Ovary (tissue), 9 donors: ENCODE data around the gene STAG3. TPM values are rescaled to one million over a fixed set of nuclear protein-coding genes. Genes with fewer than 3 reads are reported as not detected.
"Not testable (repeated sequence)": the region's sequence is repeated elsewhere in the genome, so short reads cannot be mapped to it uniquely, and the experiment has no call there.

Source experiments
- DNase-seq, 5 donors: peaks; one replicate each; pipeline ENCODE4 v3.0.0-alpha.2; 2019 to 2020
- H3K27ac ChIP-seq, 2 donors: fragments of 200-600 bp; one replicate each; pipeline versions ENCODE4 v1.5.1 to v1.8.0; 2019 to 2022
- H3K27me3 ChIP-seq: fragments of 200-600 bp; one replicate; pipeline ENCODE4 v1.8.0; 2022
- H3K36me3 ChIP-seq: fragments of 200-600 bp; sonication (generic); one replicate; pipeline ENCODE4 v1.5.1; 2019
- H3K4me1 ChIP-seq: one replicate; pipeline ENCODE4 v1.8.1; 2013; ENCODE audit warnings: mild to moderate bottlenecking, moderate library complexity; ENCODE audit not compliant: insufficient read depth
- H3K4me3 ChIP-seq: fragments of 200-600 bp; sonication (generic); one replicate; pipeline ENCODE4 v1.5.1; 2017
- H3K9me3 ChIP-seq, 2 donors: fragments of 200-600 bp in 1 of 2; sonication (generic) in 1 of 2; one replicate each; pipeline versions ENCODE4 v1.5.1 to v1.8.1; 2013 to 2019; ENCODE audit warnings: mild to moderate bottlenecking in 1 of 2, moderate library complexity in 1 of 2
- CTCF ChIP-seq, 3 donors: fragments of 450-650 bp in 2 of 3; fragments of 200-600 bp in 1 of 3; IDR thresholded peaks; one replicate each; pipeline versions ENCODE4 v1.5.1 to v1.8.0; 2016 to 2022; ENCODE audit warnings: antibody characterized with exemption in 3 of 3, mild to moderate bottlenecking in 1 of 3
- EP300 ChIP-seq: sonication (generic); formaldehyde crosslinking; IDR thresholded peaks from one replicate; pipeline ENCODE4 v1.6.1; 2017; ENCODE audit warnings: antibody characterized with exemption
- POLR2A ChIP-seq: fragments of 450-650 bp; IDR thresholded peaks from one replicate; pipeline ENCODE4 v1.6.1; 2017; ENCODE audit warnings: antibody characterized with exemption, mild to moderate bottlenecking, moderate library complexity
- WGBS, 3 donors: extraction: QIAGEN DNeasy Blood & Tissue Kit in 1 of 3; methylation state at CpG; one replicate each; pipeline versions ENCODE4 v1.1.5 to v1.1.7; 2013 to 2017; 5-methylcytosine and 5-hydroxymethylcytosine counted together
- intact Hi-C, 4 donors: fragments of 100-400 bp; cut with DNase I; formaldehyde crosslinking; loops; one replicate each; pipeline versions ENCODE4 v1.11.0 to v1.15.1; 2022 to 2023
- polyA plus RNA-seq, 2 donors: library from polyadenylated mRNA; stranded (reverse); fragments of 200-250 nt in 1 of 2; fragments of 350-450 nt in 1 of 2; fragmentation: Illumina TruSeq in 1 of 2; extraction: RNeasy Lipid Tissue Mini Kit (QIAGEN cat#74804) in 1 of 2; gene quantifications; one replicate each; pipeline ENCODE4 v1.2.3, GENCODE V29; 2013 to 2014
- total RNA-seq, 7 donors: library from RNA; depleted of rRNA in 2 of 7; stranded (reverse); fragments of >200 nt in 2 of 7; fragmentation: NEBNext Ultra II Directional in 3 of 7; extraction: Animal tissue kit (Norgen Biotek cat#: 25700) in 3 of 7; gene quantifications; one replicate each; pipeline versions ENCODE4 v1.1.0 to v1.2.4, GENCODE V29; 2016 to 2023
- donor health status: DM: no; HTN: no; CAD: no; lungs with moderate emphysema.
- donor health status: DM: no; HTN: no; CAD: no.
- donor health status: Bipolar disorder and iron deficiency.
- donor health status: DM: yes; HTN: yes; CAD: no.
- donor health status: DM: no; HTN: no; CAD: no.
- donor health status: DM: yes; HTN: yes; CAD: no.

The STAG3 gene
- total and polyA plus RNA-seq, 9 donors = 0.66 to 3.2 (median 1.9) TPM

GRCh38 chr7:100176096-100177044 lies 1.3 kb upstream of the STAG3 start:
- no peak for DNase-seq
- intact Hi-C loops = no loop called here
- peak overlapping the region; percentile 43 for H3K4me3 ChIP-seq
- no peaks in the 10 kb centered on the region for H3K27me3 ChIP-seq
- no peaks in the 10 kb centered on the region for H3K36me3 ChIP-seq
- no peaks in the 10 kb centered on the region for H3K9me3 ChIP-seq
- H3K4me1 ChIP-seq = no peaks in the 10 kb centered on the region
- H3K27ac ChIP-seq = no peak overlapping the region
- no peak for TF ChIP-seq EP300
- TF ChIP-seq POLR2A = no peak
- TF ChIP-seq CTCF (IDR thresholded peaks at IDR 0.05) = no peak
- WGBS, 3 donors = 45 to 51% (median 48%) methylated on average over 14 of the region's 14 CpGs

GRCh38 chr7:100180084-100180483 lies 2.4 kb downstream of the STAG3 start:
- DNase-seq, H3K4me3 ChIP-seq, H3K4me1 ChIP-seq, intact Hi-C loops, H3K9me3 ChIP-seq, H3K27me3 ChIP-seq, H3K27ac ChIP-seq, H3K36me3 ChIP-seq: not testable (repeated sequence)
- 81 to 84% (median 84%) methylated on average over 3 of the region's 3 CpGs for WGBS, 3 donors

DNA sequence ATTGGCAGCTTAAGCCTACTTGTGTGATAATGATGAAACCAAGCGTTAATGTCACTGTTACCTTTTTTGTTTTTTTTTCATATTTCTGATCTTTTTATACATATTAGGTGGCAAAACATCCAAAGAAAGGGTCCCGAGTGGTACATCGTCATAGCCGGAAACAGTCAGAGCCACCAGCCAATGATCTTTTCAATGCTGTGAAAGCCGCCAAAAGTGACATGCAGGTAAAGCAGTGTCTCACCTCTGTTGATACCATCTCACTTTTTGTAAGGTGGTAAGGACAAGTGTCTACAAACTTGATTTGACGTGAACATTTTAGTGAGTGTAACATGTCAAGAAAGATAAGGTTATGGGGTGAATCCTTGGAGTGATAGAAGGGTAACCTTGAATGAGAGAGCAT lies 4.9 kb downstream of the STAG3 start:
- H3K27ac ChIP-seq, H3K4me1 ChIP-seq, H3K4me3 ChIP-seq, H3K27me3 ChIP-seq, intact Hi-C loops, H3K36me3 ChIP-seq, H3K9me3 ChIP-seq, DNase-seq: not testable (repeated sequence)
- WGBS, 3 donors = 79 to 89% (median 85%) methylated on average over 6 of the region's 6 CpGs

DNA sequence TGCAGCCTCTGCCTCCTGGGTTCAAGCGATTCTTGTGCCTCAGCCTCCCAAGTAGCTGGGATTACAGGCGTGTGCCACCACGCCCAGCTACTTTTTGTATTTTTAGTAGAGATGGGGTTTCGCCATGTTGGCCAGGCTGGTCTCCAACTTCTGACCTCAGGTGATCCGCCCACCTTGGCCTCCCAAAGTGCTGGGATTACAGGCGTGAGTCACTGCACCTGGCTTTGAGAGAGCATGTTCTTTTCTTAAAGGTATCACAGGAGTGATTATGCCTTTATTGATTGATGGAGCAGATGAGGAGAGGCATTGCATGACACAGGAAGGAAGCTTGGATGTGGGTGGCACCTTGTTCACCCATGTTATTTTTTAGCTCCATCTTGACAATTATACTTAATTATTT lies 5.4 kb downstream of the STAG3 start:
- H3K4me1 ChIP-seq, H3K9me3 ChIP-seq, H3K27me3 ChIP-seq, H3K27ac ChIP-seq, H3K36me3 ChIP-seq, DNase-seq, H3K4me3 ChIP-seq, intact Hi-C loops: not testable (repeated sequence)
- WGBS, 3 donors = 89 to 92% (median 92%) methylated on average over 6 of the region's 6 CpGs

DNA sequence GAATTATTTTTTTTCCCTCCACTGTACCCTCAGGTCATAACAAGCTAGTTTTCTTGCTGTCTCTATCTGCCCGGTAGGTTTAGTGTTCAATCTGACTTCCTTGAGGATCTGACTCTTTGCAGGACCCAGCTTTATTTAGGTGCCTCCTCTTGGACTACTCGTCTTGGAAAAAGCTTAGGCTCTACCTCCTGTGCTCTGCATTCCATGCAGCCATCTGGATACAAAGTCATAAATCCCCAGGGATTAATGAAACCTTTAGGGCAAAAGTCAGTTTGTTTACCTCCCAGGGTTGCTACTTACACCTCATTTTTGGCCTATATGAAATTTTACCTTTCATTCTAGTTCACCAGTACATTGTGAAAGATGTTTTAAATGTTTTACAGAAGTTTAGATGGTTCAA lies 8.0 kb downstream of the STAG3 start:
- Histone ChIP-seq H3K36me3 (no peaks in the 10 kb centered on the region), H3K4me3 (no peak overlapping the region), H3K4me1 (no peaks in the 10 kb centered on the region), H3K9me3 (no peaks in the 10 kb centered on the region), H3K27ac (no peak overlapping the region), H3K27me3 (no peaks in the 10 kb centered on the region)
- 66 to 78% (median 68%) methylated on average over 2 of the region's 2 CpGs for WGBS, 3 donors
- DNase-seq = no peak
- intact Hi-C loops = no loop called here
- no peak for TF ChIP-seq POLR2A
- no peak for TF ChIP-seq EP300
- no peak for TF ChIP-seq CTCF (IDR thresholded peaks at IDR 0.05)

DNA sequence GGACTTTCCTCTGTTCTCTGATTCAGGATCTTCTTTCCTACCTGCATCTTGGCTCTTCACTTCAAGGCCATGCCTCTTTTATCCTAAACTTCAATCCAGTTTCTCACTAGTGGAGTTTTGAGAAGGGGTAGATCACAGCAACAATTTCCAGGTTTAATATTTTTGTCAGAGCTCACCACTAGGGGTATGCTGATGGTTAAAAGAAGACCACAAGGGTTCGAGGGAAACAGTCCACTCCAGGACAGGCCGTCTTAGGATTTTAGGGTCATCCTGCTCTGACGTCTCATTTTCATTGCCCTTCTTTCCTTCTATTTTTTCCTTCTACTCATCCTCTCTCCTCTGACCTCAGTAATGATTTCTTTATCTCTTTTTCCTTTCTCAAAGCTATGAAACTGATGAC lies 11.3 kb downstream of the STAG3 start:
- Histone ChIP-seq H3K4me3 (no peak overlapping the region), H3K27me3 (no peaks in the 10 kb centered on the region), H3K4me1 (no peaks in the 10 kb centered on the region), H3K9me3 (no peaks in the 10 kb centered on the region), H3K27ac (no peak overlapping the region), H3K36me3 (no peaks in the 10 kb centered on the region)
- intact Hi-C loops = no loop called here
- TF ChIP-seq POLR2A (no peak), EP300 (no peak), CTCF (IDR thresholded peaks at IDR 0.05) (no peak)
- no peak for DNase-seq
- 48 to 67% (median 56%) methylated on average over 3 of the region's 3 CpGs for WGBS, 3 donors
